ENCODE measurements around the gene TAOK1. TPM values are rescaled to one million over a fixed set of nuclear protein-coding genes. Genes with fewer than 3 reads are reported as not detected.
A peak's percentile ranks its signal among the peaks of the same experiment; 100 is the strongest.
"Not testable (repeated sequence)": the region's sequence is repeated elsewhere in the genome, so short reads cannot be mapped to it uniquely, and the experiment has no call there.

TAOK1 gene
- total RNA-seq: 127 TPM

DNA sequence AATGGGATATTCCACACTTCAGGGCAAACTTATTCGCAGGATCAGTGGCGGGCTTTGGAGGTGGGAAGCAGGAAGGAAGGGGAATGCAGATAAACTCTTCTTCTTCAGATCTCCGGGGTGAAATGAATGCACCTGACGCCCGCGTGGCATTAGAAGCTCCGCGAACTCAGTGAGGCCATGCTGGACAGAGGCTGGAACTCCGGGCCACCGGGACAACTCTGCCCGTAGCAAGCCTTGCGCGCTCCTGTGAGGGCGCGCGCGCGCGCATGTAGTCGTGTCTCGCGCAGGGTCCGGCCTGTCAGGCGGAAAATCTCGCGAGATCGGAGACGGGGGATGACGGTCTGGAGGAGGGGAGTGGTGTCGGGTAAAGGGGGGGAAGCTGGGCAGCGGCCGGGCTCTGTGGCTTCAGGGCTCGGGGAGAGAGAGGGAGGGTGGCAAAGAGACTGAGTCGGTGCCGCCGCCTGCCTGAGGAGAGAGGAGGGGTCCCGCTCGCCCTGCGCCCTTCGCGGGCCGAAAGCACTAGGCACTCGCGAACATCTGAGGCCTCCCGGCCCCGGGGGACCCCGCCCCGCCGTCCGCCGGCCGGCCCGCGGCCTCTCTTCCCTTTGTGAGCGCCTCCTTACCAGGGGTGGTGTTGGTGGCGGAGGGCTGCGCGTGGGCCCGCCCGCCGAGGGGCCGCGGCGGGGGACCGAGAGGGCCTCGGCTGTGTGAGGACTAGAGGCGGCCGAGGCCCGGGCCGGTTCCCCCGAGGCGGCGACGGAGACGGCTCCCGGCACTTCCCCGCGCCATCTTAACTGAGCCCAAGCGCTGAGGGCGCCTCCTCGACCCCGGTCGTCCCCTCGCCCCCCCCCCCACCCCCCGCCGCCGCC lies at the start of gene TAOK1:
TAOK1 (plus strand) TSS at position 382 of the 869 bp plus-strand sequence. CDS start 61,186 bp downstream, outside the sequence.
- DNase-seq (ENCODE audit: low spot score in 2 of 2) (peak; percentile 91 to 92), FAIRE-seq (peak; percentile 45)

GRCh38 chr17:29341726-29342125 lies 48.4 kb upstream of the TAOK1 start:
- DNase-seq (ENCODE audit: low spot score in 2 of 2): no peak
- FAIRE-seq: no peak

DNA sequence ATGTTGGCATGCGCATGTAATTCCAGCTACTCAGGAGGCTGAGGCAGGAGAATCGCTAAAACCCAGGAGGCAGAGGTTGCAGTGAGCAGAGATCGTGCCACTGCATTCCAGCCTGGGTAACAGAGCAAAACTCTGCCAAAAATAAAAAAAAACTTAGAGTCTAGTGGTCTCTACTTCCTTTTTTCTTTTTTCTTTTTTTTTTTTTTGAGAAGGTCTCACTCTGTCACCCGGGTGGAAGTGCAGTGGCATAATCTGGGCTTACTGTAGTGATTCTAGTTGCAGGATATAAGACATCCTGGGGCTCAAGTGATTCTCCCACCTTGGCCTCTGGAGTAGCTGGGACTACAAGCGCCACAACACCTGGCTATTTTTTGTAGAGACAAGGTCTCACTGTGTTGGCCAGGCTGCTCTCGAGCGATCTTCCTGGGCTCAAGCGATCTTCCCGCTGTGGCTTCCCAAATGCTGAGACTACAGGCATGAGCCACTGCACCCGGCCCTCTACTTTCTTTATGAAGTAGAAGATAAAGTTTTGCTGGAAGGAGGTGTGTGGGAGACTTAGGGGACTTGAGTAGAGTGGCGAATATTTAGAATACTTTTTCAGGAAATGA lies 47.9 kb upstream of the TAOK1 start:
- no peak for FAIRE-seq

DNA sequence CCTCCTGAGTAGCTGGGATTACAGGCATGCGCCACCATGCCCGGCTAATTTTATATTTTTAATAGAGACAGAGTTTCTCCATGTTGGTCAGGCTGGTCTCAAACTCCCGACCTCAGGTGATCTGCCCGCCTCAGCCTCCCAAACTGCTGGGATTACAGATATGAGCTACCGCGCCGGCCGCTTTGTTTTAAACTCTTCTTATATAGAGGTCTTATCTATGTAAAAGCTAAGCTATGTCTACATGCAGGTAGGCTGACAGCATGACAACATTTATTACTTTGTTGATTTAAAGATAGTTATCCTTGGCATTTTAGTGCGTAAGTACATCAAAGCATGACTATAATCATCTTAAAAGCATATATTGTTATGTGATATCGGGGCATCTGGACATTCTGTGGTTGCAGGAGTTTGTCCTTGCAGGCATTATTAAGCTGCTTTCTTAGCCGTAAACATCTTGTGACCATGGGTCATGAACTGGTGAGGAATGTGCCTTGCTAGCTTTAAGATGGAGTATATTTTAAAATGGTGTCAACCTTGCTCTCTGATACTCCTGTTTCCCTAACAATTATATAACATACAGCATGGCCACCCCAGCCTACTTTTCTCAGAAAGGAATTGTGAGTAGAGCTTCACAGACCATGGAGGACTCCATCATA lies 45.8 kb upstream of the TAOK1 start:
- FAIRE-seq: no peak
- DNase-seq (ENCODE audit: low spot score in 2 of 2): no peak

More for the DNA sequence above, 47.9 kb upstream of the TAOK1 start:
- DNase-seq (ENCODE audit: low spot score in 2 of 2): no peak

- DNase-seq (ENCODE audit: low spot score in 2 of 2) (no peak), FAIRE-seq (no peak)
Measured at GRCh38 chr17:29345066-29345465, 45.1 kb upstream of the TAOK1 start.

DNA sequence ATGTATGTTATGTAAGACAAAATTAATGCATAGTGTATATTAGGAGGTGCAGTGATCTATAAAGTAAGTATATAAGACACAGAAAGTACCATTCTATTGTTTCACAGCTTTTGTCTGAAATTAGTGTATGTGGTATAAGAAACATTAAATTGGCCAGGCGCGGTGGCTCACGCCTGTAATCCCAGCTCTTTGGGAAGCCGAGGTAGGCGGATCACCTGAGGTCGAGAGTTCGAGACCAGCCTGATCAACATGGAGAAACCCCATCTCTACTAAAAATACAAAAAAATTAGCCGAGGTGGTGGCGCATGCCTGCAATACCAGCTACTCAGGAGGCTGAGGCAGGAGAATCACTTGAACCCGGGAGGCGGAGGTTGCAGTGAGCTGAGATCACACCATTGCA lies 44.7 kb upstream of the TAOK1 start:
- FAIRE-seq; DNase-seq (ENCODE audit: low spot score in 2 of 2): not testable (repeated sequence)

DNA sequence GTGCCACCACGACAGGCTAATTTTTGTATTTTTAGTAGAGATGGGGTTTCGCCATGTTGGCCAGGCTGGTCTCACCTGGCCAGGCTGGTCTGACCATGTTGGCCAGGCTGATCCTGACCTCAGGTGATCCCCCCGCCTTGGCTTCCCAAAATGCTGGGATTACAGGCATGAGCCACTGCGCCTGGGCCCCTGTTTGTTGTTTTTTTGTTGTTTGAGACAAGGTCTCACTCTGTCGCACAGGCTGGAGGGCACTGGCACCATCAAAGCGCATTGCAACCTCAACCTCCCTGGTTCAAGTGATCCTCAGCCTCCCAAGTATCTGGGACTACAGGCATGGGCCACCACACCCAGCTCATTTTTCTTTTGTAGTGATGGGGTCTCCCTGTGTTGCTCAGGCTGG lies 43.7 kb upstream of the TAOK1 start:
- DNase-seq (ENCODE audit: low spot score in 2 of 2) (no peak), FAIRE-seq (no peak)

GRCh38 chr17:29347831-29348629 lies 42.1 kb upstream of the TAOK1 start:
- DNase-seq (ENCODE audit: low spot score in 2 of 2): no peak
- no peak for FAIRE-seq

- DNase-seq (ENCODE audit: low spot score in 2 of 2) (no peak), FAIRE-seq (no peak)
Measured at GRCh38 chr17:29349409-29349808, 40.8 kb upstream of the TAOK1 start.

GRCh38 chr17:29352146-29352545 lies 38.0 kb upstream of the TAOK1 start:
- no peak for FAIRE-seq
- DNase-seq (ENCODE audit: low spot score in 2 of 2): no peak

DNA sequence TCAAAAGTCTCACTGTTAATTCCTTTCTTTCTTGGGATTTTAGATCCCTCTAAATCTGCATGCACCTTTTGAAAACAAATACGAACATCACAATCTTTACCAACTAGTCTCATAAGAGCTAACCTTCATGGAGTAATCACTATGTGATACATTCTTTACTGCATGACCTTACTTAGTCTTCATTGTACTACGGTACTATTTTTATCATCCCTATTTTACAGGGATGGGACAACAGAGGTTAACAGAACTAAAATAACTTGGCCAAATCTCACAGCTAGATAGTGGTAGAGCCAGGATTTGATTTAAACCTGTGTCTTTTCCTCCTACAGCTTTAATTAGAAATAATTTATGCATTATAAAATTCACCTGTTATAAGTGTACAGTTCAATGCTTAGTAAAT lies 32.9 kb upstream of the TAOK1 start:
- no peak for DNase-seq (ENCODE audit: low spot score in 2 of 2)
- FAIRE-seq: no peak

GRCh38 chr17:29357821-29358232 lies 32.3 kb upstream of the TAOK1 start:
- FAIRE-seq (no peak), DNase-seq (ENCODE audit: low spot score in 2 of 2) (no peak)

GRCh38 chr17:29358416-29358815 lies 31.7 kb upstream of the TAOK1 start:
- no peak for FAIRE-seq
- no peak for DNase-seq (ENCODE audit: low spot score in 2 of 2)

DNA sequence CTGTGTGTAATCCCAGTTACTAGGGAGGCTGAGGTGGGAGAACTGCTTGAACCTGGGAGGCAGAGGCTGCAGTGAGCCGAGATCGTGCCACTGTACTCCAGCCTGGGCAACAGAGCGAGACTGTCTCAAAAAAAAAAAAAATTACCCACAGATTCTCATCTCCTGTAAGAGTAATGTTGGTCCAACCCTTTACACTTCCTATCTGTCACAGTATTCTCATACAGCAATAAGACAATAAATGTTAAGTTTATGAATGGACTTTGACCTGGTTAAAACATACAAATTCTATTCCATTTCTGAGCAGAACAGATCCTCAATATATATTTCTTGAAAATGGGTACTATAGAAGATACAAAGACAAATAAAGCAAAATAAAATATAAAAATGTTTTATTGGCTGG lies 30.4 kb upstream of the TAOK1 start:
- FAIRE-seq (no peak), DNase-seq (ENCODE audit: low spot score in 2 of 2) (no peak)

DNA sequence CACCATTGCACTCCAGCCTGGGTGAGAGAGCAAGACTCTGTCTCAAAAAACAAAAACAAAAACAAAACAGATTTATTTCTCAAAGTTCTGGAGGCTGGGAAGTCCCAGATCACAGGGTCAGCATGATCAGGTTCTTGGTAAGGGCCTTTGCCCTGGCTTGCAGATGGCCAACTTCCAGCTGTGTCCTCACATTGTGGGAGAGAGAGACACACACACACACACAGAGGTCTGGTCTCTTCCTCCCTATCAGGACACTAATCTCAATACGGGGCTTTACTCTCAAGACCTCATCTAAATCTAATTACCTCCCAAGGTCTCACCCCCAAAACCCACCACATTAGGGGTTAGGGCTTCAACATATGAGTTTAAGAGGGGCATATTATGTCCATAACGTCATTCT lies 26.4 kb upstream of the TAOK1 start:
- DNase-seq (ENCODE audit: low spot score in 2 of 2) (no peak), FAIRE-seq (no peak)

DNA sequence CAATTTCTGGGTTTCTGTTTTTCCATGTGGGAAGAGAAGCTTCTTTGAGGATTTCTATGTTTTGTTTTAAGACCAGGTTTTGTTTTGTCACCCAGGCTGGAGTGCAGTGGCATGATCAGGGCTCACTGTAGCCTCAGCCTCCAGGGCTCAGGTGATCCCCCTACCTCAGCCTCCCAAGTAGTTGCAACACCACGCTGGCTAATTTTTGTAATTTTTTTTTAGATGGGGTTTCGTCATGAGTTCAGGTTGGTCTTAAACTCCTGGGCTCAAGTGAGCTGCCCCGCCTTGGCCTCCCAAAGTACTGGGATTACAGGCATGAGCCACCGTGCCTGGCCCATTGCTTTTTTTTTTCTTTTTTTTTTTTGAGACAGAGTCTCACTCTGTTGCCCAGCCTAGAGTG lies 25.5 kb upstream of the TAOK1 start:
- FAIRE-seq: no peak
- DNase-seq (ENCODE audit: low spot score in 2 of 2): no peak

GRCh38 chr17:29368161-29368560 lies 22.0 kb upstream of the TAOK1 start:
- no peak for FAIRE-seq
- no peak for DNase-seq (ENCODE audit: low spot score in 2 of 2)

GRCh38 chr17:29368926-29369325 lies 21.2 kb upstream of the TAOK1 start:
- FAIRE-seq: no peak
- no peak for DNase-seq (ENCODE audit: low spot score in 2 of 2)

DNA sequence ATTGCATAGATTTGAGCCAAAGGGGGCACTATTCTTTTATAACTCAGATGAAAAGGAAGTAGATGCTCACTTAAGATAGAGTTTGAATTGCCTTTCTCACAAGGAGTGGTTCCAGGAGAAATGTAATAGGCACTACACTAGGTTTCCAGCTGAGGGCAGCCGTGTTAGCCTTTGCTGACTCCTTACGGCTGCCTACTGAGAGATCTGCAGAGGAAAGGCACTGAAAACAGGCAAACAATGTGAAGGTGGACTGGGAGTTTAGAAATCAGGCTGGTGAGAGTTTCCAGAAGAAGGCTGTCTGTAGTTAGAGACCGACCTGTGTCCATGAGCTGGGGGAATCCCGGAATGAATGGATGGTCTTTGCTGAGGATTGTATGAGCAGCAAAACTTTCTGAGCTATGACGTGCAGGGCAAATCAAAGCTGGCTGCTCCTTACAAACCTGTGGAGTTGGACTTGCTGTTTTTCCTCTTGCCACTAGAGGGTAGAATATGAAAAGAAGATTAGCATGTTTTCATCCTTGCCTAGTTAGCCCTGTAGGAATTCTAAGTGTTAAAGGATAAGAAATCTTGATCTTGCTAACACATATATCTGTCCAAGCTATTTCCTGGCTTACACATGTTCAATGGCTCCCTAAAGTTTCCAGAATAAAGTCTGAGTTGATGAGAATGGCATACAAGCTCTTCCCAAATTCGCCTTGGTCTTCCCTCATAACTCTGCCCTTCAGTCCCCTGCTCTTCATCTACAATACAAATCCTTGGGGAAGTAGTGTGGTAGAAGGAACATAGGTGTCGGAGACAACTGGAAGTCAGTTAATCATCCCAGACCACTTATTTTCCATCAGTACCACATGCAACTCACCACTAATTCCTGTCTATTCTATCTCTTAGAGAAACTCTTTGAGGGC lies 20.1 kb upstream of the TAOK1 start:
- FAIRE-seq (peak; percentile 31), DNase-seq (ENCODE audit: low spot score in 2 of 2) (peak in 1 of 2 donors; percentile 66)
